HG02840 (cell line): ENCODE results near the gene LTC4S.
"Not testable (repeated sequence)": the region's sequence is repeated elsewhere in the genome, so short reads cannot be mapped to it uniquely, and the experiment has no call there.

Experiments used
- ATAC-seq: cut with Tn5 transposase; IDR thresholded peaks from one replicate; pipeline ENCODE4 v1.9.1; 2021; ENCODE audit warnings: mild to moderate bottlenecking, moderate library complexity, moderate number of reproducible peaks; ENCODE audit not compliant: unreplicated experiment, low FRiP score

Gene LTC4S

DNA sequence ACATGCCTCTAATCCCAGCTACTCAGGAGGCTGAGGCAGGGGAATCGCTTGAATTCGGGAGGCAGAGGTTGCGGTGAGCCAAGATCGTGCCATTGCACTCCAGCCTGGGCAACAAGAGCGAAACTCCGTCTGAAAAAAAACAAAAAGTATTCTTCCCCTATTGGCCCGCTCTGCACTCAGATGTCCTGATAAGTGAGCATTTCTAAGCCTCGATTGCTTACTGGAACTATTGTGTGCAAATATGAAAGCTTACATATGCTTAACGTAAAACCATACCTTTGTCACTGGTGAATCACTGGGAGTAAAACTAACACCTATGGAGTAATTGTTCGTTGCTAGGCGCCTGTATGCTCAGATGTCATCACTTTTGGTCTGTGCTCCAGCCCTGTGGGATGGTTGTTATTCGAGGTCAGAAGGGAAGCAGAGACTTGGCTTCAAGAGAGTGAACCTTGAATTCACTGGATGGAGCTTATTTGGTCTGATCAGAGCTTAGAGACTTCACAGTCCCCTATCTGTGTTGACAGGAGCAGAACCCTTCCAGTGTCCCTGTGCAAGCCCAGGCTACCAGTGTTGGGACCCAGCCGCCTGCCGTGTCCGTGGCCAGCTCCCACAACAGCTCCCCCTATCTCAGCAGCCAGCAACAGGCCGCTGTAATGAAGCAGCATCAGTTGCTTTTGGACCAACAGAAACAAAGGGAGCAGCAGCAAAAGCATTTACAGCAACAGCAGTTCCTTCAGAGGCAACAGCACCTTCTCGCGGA, 25.3 kb upstream of the LTC4S start:
- no peak for ATAC-seq

DNA sequence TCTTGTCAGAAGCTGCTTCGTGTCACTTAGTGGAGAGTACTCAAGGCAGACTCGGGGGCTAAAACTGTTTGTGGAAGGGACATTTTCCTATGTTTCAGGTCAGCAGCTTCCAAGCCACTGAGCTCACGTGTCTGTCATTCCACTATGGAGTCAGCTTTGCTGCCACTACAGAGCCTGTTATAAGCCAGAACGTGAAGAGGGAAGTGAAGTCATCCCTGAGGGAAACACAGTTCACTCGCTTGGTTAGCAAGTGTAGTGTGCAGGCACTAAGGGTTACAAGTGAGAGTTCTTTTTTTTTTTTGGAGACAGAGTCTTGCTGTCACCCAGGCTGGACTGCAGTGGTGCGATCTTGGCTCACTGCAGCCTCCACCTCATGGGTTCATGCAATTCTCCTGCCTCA, 24.5 kb upstream of the LTC4S start:
- ATAC-seq, result no peak

DNA sequence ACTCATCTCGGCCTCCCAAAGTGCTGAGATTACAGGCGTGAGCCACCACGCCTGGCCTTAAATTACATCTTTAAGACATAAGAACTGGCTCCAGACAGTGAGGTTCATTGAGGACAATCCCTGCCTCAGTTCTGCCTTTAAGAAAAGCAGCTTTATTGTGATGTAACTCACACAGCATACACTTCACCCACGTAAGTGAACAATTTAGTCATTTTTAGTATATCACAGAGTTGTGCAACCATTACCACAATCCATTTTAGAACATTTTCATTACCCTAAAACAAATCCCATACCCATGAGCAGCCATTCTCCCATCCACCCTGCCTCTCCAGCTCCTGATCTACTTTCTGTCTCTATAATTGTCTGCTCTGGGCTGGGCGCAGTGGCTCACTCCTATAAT, 24.0 kb upstream of the LTC4S start:
- no peak for ATAC-seq

DNA sequence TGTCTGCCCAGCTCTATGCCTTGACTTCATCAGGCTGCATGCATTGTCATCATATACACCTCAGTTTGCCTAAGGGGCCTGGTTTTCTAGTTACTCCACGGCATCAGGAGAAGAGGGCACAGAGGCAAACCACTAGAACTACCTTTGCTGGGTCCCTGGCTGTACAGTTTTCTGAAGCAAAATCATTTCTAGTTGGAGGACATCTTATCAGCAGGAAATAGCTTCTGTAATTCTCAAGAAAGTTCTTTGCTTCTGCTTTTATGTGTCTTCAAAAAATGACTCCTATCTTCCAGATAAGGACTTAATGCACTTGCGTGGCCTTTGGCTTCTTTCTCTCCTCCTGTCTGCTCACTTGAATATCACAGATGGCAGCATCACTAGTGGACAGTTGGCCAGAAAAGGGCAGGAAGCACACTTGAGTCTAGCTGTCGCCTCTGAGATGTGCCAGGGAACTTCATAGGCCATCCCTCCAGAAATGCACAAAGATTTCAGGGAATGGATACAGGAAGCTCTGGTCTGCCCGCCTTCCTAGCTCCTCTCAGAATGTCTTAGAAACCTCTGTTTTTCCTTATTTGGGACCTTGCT, 22.4 kb upstream of the LTC4S start:
- ATAC-seq, result no peak

DNA sequence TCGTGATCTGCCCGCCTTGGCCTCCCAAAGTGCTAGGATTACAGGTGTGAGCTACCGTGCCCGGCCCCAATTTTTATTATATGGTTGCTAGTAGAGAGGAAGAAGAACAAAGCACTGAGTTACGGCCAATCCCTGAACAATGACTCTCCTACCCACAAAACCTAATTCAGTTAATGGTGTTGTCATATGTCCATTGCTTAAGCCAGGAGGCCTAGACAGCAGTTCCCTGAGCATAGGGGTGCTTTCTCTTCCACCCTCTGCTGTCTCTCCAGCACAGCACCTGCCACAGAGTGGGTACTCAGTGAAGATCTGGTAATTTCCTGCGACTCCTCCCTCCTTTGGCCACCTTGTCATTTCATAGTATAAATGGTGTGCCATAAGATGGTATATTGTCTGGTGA, 21.4 kb upstream of the LTC4S start:
- ATAC-seq, result no peak

DNA sequence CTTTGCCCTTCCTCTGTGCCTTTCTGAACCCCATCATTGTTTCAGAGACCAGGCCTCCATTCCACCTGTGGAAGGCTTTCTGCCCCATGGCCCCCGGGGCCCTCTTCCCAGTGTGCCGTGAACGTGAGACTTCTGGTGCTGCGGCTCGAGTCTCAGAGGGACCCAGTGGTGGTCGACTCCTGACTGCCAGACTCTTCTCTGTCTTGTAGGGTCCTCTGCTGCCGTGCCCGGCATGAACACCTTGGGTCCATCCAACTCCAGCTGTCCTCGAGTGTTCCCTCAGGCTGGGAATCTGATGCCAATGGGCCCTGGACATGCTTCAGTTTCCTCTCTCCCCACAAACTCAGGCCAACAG, 20.1 kb upstream of the LTC4S start:
- no peak for ATAC-seq

DNA sequence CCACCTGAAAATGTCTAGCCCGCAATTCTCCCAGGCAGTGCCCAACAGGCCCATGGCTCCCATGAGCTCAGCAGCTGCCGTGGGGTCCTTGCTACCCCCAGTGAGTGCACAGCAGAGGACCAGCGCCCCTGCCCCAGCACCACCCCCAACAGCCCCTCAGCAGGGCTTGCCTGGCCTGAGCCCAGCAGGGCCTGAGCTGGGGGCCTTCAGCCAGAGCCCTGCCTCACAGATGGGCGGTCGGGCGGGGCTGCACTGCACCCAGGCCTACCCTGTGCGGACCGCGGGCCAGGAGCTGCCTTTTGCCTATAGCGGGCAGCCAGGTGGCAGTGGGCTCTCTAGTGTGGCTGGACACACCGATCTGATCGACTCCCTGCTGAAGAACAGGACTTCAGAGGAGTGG, 19.3 kb upstream of the LTC4S start:
- ATAC-seq, result no peak

DNA sequence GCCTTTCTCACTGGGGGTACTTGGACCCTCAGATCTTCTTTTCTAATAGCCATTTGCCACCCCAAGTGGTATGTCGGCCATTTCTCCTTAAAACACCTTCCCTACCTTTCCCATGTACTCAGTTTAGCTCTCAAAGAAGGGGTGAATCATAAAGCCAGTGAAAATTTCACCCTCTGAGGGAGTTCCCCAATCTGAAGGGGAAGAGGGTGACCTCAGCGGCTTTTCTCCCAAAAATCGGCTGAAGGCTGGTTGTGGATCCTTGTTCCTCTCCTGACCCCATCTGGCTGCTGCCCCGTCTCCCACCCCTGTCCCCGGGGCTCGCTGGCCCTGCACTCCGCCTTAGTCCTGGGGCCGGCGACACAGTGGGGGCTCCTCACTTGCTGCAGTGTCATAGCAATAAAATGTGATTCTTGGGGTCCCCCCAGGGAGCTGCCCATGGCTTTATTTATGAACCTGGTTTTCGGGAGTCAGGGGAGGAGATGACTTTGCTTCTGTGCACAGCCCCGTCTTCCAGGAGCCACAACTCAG, 17.3 kb upstream of the LTC4S start:
- ATAC-seq, result no peak

DNA sequence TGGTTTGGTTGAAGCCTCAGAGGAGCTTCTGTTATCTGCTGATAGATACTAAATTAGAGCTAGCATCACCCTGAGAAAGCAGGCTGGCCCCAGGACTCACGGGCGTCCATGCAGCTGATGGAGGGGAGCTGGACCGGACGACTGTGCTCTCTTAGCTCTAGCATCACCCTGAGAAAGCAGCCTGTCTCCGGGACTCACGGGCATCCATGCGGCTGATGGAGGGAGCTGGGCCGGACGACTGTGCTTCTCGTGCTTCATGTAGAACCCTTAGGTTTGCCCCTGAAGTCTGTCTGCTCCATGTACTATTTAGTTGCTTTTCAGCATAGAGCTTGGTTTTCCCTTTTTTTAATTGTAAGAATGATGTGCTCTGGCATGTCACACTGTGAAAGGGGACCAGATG, 16.3 kb upstream of the LTC4S start:
- no peak for ATAC-seq

DNA sequence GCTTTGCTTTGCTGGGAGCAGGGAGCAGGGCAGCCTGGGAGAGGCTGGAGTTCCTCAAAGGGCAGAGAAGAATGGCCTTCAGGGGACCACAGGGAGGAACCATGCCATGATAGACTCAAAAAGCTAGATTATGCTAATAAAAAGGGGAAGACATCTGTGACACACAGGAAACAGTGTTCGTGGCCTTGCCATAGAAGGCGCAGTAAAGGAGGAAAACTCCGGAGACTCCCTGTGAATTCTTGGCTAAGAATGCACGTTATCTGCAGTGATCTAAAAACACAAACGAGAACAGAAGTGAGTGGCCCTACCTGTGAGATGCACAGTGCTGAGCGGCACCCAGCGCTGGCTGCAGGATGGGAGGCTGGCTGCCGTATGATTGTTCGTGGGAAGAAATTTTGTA, 15.9 kb upstream of the LTC4S start:
- ATAC-seq, result no peak

DNA sequence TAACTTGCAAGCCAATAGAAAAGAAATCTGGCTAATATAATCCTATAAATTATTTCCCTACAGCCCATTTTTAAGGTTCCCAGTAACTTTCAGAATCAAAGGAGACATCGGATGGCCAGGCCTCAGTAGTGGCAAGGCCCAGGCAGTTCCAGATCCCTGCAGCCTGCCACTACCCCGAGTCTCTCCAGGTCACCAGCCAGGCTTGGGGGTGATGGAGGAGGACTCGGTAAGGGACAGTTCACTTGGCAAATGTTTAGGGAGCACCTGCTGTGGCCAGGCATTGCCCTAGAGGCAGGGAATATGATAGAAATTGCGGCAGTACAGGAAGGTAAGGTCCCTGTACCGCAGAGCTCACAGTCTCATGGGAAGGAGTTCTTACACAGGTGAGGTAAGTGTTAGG, 15.2 kb upstream of the LTC4S start:
- ATAC-seq, result no peak

DNA sequence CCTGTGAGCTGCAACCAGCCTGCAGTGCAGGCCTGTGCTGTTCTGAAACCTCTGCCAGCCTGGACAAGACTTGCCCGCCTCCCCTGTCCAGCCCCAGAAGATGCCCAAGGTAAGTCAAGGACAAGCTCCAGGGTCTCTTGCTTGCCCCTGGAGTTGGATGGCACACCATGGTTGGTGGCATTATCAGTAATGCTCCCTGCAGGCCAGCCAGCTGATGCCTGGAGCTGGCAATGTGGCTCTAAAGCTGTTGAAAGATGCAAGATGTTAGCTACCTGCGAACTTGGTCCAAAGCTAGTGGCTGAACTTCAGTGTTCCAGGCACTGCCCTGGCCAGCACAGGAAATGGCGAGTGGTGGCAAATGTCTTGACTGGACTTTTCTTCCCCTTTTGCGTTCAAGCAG, 14.0 kb upstream of the LTC4S start:
- no peak for ATAC-seq

DNA sequence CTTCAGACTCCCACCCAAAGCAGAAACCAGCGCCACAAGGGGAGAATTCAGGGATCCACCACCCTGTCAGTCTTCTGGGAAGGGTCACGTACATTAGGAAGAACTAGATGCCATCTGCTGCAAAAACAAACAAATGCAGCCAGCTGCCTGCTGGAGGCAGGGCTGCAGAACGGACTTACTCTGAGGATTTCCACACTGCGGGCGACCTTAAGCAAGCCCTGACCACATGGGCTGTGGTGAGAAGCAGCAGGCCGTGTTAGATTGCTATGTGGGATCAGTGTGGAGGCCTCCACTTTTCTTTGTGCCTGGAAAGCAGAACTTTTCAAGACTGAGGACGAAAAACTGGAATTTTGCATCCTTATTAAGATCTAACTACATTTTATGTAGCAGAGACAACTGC, 13.4 kb upstream of the LTC4S start:
- no peak for ATAC-seq

DNA sequence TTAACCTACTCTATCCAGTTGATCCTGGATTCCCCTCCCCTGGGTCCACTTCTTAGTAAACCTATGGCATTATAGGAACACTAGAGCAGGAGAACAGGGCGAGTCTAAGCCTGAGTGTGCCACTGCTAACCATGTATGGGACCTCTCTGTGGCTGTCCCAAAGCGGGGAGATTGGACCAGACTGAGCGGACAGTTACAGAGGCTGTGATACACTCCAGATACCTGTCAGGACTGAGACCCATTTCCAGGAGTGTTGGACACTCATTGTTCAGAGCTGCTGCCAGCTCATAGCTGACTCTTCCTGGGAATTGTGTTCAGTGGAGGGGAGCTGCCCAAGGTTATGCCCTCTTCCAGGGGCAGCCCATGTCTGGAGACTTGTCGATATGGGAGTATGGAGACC, 11.9 kb upstream of the LTC4S start:
- ATAC-seq, result no peak

DNA sequence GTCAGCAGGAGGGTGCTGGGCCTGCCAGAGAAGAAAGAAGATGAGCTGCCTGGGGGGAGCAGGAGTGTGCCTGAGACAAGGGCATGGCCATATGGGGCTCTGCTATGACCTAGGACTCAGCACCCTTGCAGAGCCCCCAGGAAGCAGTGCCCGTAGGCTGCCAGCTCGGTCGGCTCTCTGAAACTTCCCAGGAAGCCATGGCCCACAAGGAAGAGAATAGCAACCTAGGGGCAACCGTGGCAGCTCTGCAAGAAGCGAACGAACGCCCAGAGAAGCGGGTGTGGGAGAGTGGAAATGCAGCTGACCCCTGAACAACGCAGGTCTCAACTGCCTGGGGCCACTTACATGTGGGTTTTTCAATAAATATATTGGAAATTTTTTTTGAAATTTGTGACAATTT, 10.7 kb upstream of the LTC4S start:
- no peak for ATAC-seq

DNA sequence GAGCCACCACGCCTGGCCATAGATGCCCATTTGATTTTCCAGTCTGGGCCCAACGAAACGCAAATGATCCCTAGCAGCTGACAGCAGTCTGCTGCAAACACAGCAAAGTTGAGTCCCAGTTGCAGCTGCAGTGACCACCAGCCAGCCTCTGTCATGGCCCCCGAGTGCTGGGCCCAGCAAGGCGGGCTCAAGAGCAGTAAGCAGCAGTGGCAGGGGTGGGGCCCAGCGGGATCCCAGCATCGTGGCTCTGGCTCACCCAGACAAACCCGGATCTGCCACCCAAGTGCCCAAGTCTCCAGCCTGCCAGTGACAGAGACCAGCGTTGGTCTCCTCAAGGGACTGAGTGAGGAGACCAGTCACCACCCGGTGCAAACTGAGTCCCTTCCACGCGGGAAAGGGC, 6.9 kb upstream of the LTC4S start:
- no peak for ATAC-seq

DNA sequence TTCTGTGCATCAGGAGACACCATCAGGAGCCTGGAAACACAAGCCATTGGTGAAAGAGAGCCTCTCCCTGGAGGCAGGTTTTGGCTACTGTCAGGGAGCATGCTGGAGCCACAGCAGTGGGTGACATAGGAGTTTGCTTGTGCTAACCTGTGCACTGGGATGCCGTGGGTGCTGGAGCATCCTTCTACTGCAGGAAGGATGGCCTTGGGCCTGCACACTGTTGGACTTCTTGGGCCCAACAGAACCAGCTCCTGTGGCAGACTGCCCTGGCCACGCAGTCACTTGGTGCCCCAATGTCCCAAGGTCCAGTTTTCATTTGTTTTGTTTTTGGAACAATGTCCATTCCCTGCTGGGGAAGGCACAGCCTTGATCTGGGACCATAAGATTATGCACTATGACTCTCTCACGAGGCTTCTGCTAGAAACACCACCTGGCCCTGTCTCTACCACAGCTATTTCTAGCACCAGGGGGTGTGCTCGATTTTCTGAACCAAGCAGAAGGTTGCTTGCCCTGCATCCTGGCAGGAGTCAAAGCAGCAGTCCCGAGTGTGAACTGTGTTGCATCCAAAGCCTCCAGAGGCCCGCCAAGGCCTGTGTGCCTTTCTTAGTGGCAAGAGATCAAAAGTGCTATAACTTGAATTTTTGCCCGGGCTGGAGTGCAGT, 5.5 kb upstream of the LTC4S start:
- no peak for ATAC-seq

DNA sequence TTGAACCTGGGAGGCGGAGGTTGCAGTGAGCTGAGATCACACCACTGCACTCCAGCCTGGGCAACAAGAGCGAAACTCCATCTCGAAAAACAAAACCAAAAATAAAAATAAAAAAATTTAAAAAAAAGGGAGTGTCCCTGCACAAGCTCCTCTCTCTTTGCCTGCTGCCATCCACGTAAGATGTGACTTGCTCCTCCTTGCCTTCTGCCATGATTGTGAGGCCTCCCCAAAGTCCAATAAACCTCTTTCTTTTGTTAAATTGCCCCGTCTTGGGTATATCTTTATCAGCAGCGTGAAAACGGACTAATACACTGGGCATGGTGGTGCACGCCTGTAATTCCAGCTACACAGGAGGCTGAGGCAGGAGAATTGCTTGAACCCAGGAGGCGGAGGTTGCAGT, 4.5 kb upstream of the LTC4S start:
- ATAC-seq, result not testable (repeated sequence)

DNA sequence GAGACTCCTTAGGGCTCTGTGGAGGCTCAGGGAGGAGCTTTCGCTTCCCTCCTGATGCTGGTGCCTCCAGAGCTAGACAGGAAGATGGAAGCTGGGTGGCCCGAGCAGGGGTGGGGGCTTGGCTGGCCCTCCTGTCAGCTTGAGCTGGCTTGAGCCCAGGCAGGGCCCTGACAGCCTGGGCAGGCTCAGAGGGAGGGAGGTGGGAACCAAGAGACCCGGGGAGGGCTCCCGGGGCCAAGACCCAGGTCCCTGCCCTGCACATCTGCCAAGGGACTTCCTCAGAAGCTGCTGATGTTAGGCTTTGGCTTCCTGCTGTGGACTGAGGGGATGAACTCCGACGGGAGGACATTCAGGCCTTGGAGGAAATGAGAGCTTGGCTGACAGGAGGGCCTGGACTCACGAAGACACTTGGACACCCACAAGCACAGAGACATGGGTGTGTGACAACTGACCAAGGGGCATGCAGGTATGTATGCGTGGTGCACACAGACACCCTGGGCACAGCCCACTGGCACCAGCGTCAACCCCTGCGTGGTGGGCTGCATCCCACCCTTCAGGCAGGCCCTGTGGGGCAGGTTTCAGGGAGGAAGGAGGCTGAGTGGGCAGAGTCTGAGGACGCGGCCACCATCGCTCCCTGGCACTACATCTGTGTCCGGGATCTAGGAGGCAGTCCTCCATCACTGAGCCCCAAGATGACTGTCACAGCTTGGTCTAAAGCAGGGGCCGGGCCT, 1.7 kb upstream of the LTC4S start:
- no peak for ATAC-seq

DNA sequence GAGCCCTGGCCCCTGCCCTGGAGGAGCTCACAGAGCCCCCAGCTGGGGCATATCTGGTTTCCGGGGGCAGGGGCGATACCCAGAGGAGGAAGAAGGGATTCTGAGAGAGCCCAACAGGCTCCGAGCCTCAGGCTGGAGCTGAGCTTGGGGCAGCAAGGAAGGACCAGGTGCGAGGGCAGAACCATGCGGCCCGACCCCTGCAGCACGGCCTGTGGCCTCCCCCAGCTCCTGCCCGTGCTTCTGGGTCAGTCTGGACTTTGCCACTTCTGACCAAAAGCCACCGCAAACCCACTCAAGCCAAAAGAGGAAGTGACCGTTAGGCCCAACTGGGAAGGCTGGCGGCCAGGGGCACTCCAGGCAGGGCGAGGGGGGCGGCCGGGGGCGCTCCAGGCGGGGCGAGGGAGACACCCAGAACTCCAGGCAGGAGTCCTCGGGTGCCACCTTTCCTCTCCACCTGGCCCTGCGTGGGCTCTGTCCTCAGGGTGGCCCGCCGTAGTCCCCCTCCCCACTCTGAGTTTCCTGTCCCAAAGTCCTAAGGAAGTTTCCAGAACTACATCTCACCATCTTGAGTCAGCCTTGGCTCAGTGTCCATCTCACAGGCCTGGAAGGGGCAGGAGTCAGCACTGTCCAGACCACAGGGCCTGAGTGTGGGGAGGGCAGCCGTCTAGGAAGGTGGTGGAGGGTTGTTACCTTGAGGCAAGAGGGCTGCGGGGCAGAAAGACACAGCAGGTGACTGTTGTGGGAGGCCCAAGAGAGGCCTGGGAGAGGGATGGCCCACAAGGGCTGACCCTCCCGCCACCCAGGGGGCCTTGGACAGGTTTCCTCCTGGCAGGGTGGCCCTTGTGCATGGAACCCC, 946 bp upstream of the LTC4S start:
- no peak for ATAC-seq
